ENCODE measurements around the gene SLCO3A1. TPM values are rescaled to one million over a fixed set of nuclear protein-coding genes. Genes with fewer than 3 reads are reported as not detected.

The SLCO3A1 gene
- total RNA-seq, 2 experiments from 2014 or later: 8.5 to 40.0 TPM

DNA sequence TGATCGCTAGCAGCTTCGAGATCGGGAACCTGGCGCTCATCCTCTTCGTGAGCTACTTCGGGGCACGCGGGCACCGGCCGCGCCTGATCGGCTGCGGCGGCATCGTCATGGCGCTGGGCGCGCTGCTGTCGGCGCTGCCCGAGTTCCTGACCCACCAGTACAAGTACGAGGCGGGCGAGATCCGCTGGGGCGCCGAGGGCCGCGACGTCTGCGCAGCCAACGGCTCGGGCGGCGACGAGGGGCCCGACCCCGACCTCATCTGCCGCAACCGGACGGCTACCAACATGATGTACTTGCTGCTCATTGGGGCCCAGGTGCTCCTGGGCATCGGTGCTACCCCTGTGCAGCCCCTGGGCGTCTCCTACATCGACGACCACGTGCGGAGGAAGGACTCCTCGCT is 62.5 kb downstream of the SLCO3A1 start:
- TF ChIP-seq CTCF (conservative IDR thresholded peaks at IDR 0.05; ENCODE audit: low read length) (no peak), EZH2phosphoT487 (IDR thresholded peaks at IDR 0.05; ENCODE audit: borderline replicate concordance, low read depth, low read length) (no peak)
- ChIA-PET POLR2A (interaction anchor here (1.0 kb wide), 1 partner anchor 10 kb away, joined by 4 read pairs; no protein-coding TSS in a partner anchor), CTCF (ENCODE audit: unreplicated experiment) (no interaction called here)
- Histone ChIP-seq H3K9me2 (ENCODE audit: insufficient read depth, low read length) (no peaks in the 10 kb centered on the region), H3K4me1 (ENCODE audit: insufficient read depth, low read length, poor library complexity, severe bottlenecking) (peaks cover 87% of the 10 kb centered on the region), H2AFZ (ENCODE audit: low read length) (no peak overlapping the region), H4K20me1 (ENCODE audit: insufficient read depth, low read length) (no peaks in the 10 kb centered on the region), H3K4me3 (ENCODE audit: low read depth, low read length, poor library complexity, severe bottlenecking) (peak overlapping the region; percentile 42), H3K9me3 (ENCODE audit: low read length) (no peaks in the 10 kb centered on the region), H3K79me2 (ENCODE audit: insufficient read depth, low read depth, low read length) (peaks cover 23% of the 10 kb centered on the region; the same call in 1 of the 2 replicates), H3K4me2 (ENCODE audit: low read length) (peak overlapping the region; percentile 60), H3K27ac (ENCODE audit: low read depth, low read length, poor library complexity, severe bottlenecking) (peak overlapping the region; percentile 90), H3K36me3 (ENCODE audit: insufficient read depth, low read length) (peaks cover 18% of the 10 kb centered on the region)
- DNase-seq (ENCODE audit: low spot score): no peak
- intact Hi-C loops (cut with micrococcal nuclease; ENCODE audit: unreplicated experiment): no loop called here
- BruUV-seq (replicated peaks): no TSS peak

DNA sequence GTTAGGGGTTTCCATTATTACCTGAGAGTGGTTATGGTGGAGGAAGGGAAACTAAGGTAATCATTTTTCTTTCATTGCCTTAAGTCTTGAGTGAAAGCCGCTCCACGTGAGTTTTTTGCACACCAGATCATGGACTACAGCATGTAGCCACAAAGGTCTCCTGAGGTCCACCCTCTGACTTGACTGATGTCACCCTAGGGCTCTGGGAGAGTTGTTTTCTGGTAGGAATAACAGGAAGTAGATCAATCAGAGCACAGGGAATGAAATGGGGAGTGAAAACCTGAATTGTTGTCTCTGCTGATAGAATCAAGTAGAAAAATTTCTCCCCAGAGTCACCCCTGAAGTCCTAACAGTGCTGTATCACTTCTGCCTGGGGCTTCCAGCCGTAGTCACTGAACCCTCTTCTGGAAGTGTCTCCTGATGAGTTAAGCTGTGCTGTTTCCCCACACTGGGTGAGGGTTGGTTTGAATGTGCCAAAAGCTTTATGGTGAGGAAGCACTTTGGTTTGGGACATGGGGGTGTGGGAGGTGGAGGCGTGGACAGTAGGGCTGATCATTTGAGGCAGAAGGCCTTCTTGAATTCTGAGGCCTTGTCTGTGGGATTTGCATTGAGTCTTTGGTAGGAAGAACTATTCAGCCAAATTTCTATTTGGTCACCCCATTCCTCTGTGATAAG is 64.3 kb downstream of the SLCO3A1 start:
- CTCF ChIA-PET (ENCODE audit: unreplicated experiment): interaction anchor here (1.0 kb wide), 1 partner anchor 8 kb away, joined by 4 read pairs; no protein-coding TSS in a partner anchor
- BruUV-seq (replicated peaks): no TSS peak

More for the DNA sequence above, 64.3 kb downstream of the SLCO3A1 start:
- no peak for DNase-seq (ENCODE audit: low spot score)
- Histone ChIP-seq H3K9me3 (ENCODE audit: low read length) (no peaks in the 10 kb centered on the region), H3K9me2 (ENCODE audit: insufficient read depth, low read length) (no peaks in the 10 kb centered on the region), H3K79me2 (ENCODE audit: insufficient read depth, low read depth, low read length) (peaks cover 34% of the 10 kb centered on the region; the same call in 1 of the 2 replicates), H4K20me1 (ENCODE audit: insufficient read depth, low read length) (no peaks in the 10 kb centered on the region), H3K36me3 (ENCODE audit: insufficient read depth, low read length) (peaks cover 18% of the 10 kb centered on the region), H2AFZ (ENCODE audit: low read length) (no peak overlapping the region), H3K4me3 (ENCODE audit: low read depth, low read length, poor library complexity, severe bottlenecking) (no peak overlapping the region), H3K4me1 (ENCODE audit: insufficient read depth, low read length, poor library complexity, severe bottlenecking) (peaks cover 81% of the 10 kb centered on the region), H3K27ac (ENCODE audit: low read depth, low read length, poor library complexity, severe bottlenecking) (peak overlapping the region; percentile 90), H3K4me2 (ENCODE audit: low read length) (no peak overlapping the region)
- POLR2A ChIA-PET: no interaction called here
- intact Hi-C loops (cut with micrococcal nuclease; ENCODE audit: unreplicated experiment): no loop called here
- TF ChIP-seq CTCF (conservative IDR thresholded peaks at IDR 0.05; ENCODE audit: low read length) (no peak), EZH2phosphoT487 (IDR thresholded peaks at IDR 0.05; ENCODE audit: borderline replicate concordance, low read depth, low read length) (no peak)
